ENCODE data around the gene STK32C.

DNA sequence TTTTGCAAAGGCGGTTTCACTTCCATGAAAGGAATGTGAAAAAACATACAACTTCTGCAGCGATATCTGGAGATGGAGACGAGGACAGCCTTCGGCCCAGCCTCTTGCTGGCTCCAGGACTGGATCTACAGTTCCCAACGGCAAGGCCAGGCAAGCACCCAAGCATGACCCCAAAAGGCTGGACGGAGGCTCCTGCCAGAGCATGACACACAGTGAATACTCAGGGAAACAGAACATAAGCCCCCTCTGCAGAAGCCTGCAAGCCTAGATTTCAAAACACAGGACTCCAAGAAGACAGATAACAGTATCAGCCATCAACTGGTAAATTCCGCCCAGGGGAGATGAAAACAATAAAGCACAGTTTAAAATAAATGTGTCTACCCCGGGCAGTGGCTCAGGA, 21.0 kb upstream of the STK32C start:
- TF ChIP-seq EP300 (IDR thresholded peaks at IDR 0.05) = no peak
- TF ChIP-seq POLR2AphosphoS5 (IDR thresholded peaks at IDR 0.05) = no peak
- TF ChIP-seq, protein P1, sequence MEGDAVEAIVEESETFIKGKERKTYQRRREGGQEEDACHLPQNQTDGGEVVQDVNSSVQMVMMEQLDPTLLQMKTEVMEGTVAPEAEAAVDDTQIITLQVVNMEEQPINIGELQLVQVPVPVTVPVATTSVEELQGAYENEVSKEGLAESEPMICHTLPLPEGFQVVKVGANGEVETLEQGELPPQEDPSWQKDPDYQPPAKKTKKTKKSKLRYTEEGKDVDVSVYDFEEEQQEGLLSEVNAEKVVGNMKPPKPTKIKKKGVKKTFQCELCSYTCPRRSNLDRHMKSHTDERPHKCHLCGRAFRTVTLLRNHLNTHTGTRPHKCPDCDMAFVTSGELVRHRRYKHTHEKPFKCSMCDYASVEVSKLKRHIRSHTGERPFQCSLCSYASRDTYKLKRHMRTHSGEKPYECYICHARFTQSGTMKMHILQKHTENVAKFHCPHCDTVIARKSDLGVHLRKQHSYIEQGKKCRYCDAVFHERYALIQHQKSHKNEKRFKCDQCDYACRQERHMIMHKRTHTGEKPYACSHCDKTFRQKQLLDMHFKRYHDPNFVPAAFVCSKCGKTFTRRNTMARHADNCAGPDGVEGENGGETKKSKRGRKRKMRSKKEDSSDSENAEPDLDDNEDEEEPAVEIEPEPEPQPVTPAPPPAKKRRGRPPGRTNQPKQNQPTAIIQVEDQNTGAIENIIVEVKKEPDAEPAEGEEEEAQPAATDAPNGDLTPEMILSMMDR (IDR thresholded peaks at IDR 0.05) = no peak
- no peak for TF ChIP-seq POLR2A (IDR thresholded peaks at IDR 0.05)

All from suprapubic skin (tissue), 4 donors.